ENCODE results near the gene RFC3.

The RFC3 gene

DNA sequence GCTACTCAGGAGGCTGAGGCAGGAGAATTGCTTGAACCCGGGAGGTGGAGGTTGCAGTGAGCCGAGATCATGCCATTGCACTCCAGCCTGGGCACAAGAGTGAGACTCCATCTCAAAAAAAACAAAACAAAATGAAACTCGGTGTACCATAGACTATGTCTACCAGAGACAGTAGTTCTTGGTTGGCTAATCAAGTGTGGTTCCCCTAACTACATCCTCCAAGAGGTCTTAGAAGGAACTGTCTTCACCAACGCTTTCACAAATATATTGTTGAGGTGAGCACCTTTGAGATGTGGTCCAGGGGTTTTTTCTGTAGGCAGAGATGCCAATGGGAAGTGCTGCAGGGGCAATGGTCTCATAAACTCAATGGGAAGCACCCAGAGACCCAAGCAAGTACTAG lies 48.0 kb downstream of the RFC3 start:
- no peak for DNase-seq (ENCODE audit: low spot score)

DNA sequence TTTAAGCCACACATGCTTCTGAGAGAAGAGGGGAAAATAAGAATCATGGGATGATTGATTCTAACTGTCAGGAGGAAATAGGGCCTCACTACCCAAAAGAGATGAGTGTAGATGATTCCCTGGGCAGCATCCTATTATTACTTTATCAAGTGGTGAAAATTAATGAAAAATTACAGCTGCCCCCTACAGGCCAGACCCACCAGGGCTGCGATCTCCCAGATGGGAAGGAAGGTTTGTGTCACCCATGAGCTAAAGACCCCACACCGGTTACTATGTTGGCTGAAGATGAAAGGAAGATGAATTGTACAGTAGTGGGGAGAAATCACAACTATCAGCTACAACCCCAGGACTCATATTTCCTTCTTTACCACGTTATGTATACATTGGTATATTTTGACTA lies 49.5 kb downstream of the RFC3 start:
- no peak for DNase-seq (ENCODE audit: low spot score)

DNA sequence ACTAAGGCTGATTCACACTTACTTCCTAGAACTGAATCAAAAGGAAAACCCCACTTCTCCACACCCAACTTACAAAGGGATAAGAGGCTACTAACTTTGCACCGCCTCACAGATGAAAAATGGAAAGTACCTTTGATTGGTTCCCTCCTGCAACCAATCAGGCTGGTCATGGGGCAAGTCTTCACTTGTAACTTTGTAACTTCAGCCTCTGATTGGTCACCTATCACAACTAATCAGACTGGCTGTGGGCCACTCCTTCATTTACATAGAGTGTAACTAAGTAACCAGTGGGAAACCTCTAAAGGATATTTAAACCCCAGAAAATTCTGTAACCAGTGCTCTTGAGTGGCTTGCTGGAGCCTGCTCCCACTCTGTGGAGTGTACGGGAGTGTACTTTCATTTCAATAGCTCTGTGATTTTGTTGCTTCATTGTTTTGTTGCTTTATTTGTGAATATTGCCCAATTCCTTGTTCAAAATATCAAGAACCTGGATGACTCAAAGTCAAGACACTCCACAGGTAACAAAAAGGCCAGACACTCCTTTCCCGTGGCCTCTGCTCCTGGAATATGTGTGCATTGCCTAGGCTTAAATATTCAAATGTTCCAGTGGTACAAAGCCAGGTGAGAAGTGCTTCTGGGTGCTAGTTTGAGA lies 50.5 kb downstream of the RFC3 start:
- DNase-seq (ENCODE audit: low spot score): no peak

DNA sequence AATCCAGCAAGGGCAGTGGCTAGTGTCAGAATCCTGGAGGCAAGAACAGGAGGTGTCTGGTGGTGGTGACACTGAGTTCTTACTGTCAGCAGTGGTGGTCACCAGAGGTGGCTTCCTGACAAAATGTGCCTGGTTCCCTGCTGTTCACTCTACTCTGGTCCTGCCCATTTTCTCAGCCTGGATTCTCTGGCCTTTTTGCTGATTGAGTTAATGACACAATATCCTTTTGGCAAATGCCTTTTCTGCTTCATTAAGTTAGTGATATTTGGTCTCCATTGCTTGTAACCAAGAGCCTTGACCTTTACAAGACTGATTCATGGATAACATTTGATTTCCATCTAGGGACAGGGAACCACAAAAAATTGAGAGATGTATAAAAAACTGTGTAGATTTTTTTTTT lies 51.1 kb downstream of the RFC3 start:
- DNase-seq (ENCODE audit: low spot score): no peak

DNA sequence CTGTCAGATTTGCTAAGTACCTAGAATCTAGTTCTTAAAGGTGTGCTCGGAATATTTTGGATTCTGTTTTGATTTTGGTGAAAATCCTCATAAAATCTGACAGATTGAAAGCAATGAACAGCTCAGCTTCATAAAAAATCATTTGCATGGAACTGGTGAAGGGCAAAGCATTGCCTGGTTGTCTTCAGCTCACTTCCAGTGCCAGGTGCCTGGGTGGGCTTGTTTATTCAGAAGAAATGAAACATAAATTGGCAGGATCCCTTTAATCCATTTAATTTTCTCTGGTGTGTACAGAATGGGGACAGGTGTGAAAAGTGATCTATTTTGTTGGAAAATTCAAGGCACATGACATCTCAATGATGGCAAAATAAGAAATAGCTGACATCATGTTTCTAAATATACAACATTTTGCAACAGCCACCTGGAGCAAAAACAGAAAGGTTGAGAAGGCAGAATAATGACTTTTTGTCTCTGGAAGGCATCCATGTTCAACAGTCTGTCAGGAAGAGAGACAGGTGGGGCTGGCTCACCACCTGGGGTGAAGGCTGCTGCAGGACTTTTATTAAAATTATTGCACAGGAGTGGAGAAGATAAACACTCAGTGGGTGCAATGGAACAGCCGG lies 52.2 kb downstream of the RFC3 start:
- DNase-seq (ENCODE audit: low spot score): no peak

DNA sequence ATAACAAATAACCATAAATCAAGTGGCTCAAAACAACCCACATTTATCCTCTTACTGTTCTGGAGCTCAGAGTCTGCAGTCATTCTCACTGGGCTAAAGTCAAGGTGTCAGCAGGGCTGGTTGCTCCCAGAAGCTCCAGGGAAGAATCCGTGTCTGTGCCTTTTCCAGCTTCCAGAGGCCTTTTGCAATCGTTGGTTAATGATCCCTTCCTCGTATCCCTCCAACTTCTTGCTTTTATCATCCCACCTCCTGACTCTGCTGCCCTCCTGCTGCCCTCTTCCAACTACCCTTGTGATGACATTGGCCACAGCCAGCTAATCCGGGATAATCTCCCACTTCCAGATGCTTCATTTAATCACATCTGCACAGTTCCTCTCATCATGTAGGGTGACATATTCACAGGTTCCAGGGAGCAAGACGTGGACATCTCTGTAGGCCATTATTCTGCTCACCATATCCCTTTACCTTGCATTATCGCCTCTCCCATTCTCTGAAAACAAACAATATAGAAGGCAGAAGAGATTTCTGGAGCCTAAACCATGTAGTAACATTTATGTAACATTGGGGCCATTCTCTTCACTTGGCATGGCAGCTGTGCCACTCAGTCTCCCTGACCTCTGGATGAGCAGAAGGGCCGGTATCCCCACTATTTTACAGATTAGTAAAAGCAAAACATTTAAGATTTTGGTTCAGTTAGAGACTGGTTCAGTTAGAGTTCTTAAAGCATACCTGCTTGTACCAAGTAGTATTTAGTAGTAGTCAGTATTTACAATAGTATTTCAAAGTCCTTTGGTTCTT lies 53.5 kb downstream of the RFC3 start:
- no peak for DNase-seq (ENCODE audit: low spot score)

DNA sequence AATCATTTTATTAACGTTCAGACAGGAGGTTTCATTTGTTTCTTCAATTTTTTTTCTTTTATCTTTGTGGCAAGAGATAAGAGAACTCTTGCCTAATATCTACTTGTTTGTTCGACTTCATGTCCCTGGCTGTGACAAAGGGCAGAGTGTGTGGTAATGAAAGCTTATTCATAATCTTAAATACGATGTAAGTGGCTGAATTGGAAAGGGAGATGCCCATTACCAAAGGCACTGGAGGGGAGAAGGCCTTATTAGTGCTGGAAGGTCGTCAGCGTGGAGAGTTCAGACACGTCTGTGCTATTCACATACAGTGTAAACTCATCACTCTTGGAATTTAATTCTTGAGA lies 54.0 kb downstream of the RFC3 start:
- no peak for DNase-seq (ENCODE audit: low spot score)

DNA sequence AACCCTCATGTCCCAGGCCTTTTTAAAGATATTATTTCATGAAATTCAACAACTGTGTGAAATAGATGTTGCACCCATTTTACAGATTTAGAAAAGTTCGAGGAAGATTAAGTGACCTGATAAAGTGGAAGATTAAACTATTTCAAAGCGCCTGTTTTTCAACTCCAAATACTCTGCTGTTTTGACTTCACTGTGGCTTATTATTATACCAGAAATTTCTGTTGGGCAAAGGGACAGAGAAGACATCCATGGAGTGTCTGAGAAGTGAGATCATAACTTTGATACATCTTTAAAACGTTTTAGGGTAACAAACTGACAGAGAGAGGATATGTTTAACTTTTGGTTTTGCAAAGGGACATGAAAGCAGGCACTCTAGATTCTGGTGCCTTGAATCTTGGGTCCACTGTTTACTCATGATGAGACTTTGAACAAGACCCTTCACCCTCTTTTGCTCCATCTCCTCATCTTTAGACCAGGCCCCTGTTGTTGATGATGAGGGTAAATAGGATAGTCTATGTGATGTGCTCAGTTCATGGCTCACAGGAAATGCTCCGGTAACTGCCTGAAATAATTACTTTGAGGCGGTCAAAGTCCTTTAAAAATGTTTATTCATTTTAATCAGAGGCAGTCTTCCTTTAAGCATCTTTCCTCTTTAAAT lies 55.4 kb downstream of the RFC3 start:
- no peak for DNase-seq (ENCODE audit: low spot score)

DNA sequence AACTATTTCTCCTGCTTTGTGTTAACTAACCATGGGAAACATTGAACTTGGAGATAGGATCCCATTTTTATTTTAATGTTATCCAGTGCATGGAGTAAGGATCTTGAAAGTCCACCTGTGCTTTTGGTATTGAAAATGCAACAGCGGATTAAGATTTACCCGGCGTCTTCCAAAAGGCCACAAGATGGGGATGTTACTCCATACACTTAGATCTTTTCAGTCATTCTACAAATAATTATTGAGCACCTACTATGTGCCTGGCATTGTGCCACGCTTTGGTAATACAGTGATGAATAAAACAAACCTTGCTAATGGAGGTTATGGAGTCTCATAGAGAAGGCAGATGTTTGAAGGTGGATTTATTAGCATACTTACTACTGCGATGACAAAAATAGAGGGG lies 56.9 kb downstream of the RFC3 start:
- DNase-seq (ENCODE audit: low spot score): no peak

DNA sequence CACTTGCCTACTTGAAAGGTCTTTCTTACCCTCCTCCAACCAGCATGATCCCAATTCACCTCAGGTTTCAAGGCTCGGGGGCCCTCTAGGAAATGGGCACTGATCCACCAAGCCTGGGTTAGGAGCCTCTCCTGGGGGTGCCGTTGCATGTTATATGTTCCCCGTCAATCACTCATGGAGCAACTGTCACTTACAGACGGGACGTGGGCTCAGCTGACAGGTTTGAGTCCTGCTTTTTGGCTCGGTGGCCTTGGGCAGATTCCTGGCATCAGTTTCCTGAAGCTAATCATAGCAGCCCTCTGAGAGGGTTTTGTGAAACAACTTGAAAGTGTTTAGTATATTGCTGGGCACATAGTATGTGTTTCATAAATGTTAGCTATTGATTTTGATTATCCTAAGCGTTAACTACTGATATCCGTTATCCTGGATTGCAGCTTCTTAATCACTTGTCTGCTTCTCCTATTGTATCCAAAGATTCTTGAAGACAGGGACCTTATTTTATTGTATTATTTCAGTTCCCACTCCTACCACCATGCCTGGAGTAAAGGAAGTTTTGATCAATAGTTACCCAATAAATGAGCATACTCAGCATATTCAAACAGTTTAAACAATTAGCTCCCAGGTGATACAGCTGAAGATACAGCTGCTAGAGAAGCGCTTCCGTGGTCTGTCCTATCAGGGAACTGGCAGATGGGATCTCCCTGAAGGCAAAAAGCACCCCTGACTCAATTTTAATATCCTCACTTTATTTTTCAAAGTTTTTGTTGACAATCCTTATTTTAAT lies 57.9 kb downstream of the RFC3 start:
- no peak for DNase-seq (ENCODE audit: low spot score)

DNA sequence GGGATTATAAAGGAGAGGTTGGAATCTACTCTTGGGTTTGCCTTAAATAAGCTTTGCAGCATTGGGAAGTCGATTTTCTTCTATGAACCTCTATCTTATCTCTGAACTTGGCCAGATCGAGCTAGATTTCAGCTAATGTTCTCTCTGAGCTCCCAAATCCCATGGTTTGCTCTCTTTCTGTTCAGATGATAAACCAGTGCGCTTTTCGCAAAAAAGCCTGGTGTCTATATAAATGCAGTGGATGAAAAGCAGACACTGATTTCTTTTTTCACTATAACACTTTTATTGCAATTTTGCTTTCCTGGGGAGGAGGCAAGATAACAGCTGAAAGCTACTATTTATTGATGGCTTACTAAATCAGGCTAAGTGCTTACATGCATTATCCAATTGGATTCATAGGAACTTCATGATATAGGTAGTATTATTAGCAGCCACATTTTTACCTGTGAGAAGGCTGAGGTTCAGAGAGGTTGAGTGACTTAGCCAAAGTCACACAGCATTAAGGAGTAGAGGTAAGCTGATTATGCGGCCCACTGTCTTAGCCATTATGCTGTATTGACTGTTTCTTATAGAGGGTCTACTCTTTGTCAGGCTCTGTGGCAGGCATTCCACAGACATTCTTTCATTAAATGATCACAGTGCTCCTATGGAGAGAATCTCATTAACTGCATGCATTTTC lies 58.9 kb downstream of the RFC3 start:
- DNase-seq (ENCODE audit: low spot score): no peak

DNA sequence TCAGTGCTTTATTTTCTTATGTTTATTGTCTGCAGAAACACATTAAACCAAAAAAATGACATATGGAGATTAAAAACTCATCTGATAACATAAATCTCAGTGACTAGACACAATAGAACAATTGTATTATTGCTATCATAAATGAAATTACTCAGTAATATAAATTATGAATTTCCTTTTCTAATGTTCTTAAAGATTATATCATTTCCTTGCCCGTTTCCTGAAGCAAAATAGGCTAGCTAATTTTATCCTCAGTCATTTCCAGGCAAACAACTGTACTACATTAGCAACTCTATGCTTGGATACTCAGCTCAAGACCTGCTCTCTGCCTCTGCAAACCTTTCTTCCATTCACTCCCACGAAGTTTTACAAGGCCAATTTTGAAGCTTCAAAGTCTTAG lies 61.2 kb downstream of the RFC3 start:
- no peak for DNase-seq (ENCODE audit: low spot score)

DNA sequence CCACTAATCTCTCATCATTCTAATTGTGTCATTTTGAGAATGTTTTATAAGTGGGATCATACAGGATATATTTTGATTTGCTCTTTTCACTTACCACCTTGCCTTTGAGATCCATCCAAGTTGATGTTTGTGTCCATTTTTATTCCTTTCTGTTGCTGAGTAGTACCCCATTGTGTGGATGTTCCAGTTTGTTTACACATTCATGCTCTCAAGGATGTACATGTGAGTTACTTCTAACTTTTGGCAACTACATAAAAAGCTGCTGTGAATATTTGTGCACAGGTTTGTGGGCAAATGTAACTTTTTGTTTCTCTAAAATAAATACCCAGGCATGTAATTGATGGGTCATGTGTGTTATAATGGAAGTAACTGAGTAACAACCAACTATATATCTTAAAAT lies 64.9 kb downstream of the RFC3 start:
- no peak for DNase-seq (ENCODE audit: low spot score)

DNA sequence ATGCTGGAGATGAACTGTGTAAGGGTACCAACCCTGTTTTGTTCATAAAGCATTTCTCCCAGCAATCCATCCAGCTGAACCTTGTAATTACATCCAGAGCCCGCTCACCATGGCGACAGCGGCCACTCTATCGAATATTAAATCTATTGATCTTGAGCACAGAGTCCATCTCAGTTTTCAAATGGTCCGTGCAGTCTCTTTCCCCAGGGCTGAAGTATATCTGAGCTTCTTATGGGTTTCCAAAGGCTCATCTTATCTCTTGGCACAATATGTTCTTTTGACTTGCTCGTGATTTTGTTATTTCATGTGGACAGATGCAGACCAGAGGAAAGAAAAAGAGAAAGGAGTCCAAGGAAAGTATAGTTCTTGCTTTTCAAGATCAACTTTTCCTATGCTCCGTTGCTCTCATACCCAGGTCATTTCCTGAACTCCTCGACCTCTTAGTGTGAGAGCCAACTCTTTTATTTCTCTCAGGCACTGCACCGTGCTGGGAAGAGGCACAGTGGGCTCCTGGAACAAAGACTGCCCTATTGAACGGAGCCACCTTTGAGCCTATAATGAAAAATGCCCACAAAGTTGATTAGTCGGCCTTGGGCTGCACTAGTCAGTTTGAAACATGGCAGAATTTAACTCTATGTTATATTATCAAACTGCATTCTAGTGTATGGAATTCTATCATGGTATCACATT lies 66.7 kb downstream of the RFC3 start:
- DNase-seq (ENCODE audit: low spot score): no peak

All from putamen (tissue), 1 donor.